HepG2 (cell line): ENCODE results near the gene RNF149. TPM values are rescaled to one million over a fixed set of nuclear protein-coding genes. Genes with fewer than 3 reads are reported as not detected.

Experiments used
- E2F5 ChIP-seq: sonication (generic); formaldehyde crosslinking; conservative IDR thresholded peaks from 2 replicates; pipeline ENCODE4 v1.4.0; 2020; ENCODE audit warnings: missing genetic modification reagents
- FOXJ3 ChIP-seq: sonication (generic); formaldehyde crosslinking; IDR thresholded peaks from 2 replicates; pipeline ENCODE4 v1.4.0; 2020; ENCODE audit warnings: missing genetic modification reagents, mild to moderate bottlenecking, borderline replicate concordance
- GPN1 ChIP-seq: sonication (generic); formaldehyde crosslinking; IDR thresholded peaks from 2 replicates; pipeline ENCODE4 v1.5.1; 2020; ENCODE audit warnings: missing genetic modification reagents, borderline replicate concordance
- HDAC1 ChIP-seq: sonication (generic); formaldehyde crosslinking; IDR thresholded peaks from 2 replicates; pipeline ENCODE4 v1.5.1; 2020; ENCODE audit warnings: mild to moderate bottlenecking, missing genetic modification reagents
- HDAC2 ChIP-seq: sonication (generic); formaldehyde crosslinking; IDR thresholded peaks from 2 replicates; pipeline ENCODE4 v1.4.0; 2020; ENCODE audit warnings: missing genetic modification reagents
- HNF4G ChIP-seq, 2 experiments: sonication (generic) in 1 of 2; formaldehyde crosslinking in 1 of 2; IDR thresholded peaks; 2 replicates each; pipeline versions ENCODE4 v1.4.0 to v1.6.1; 2011 to 2020; ENCODE audit warnings: borderline replicate concordance in 2 of 2, low read depth in 2 of 2, mild to moderate bottlenecking in 2 of 2, low read length in 1 of 2, missing genetic modification reagents in 1 of 2, moderate library complexity in 1 of 2
- IKZF1 ChIP-seq: fragments of 450-650 bp; IDR thresholded peaks from 2 replicates; pipeline ENCODE4 v1.7.1; 2016
- JARID2 ChIP-seq: sonication (generic); formaldehyde crosslinking; IDR thresholded peaks from 2 replicates; pipeline ENCODE4 v1.8.1; 2023; ENCODE audit warnings: missing genetic modification reagents, inconsistent platforms; ENCODE audit not compliant: insufficient replicate concordance
- JUN ChIP-seq: sonication (generic); formaldehyde crosslinking; IDR thresholded peaks from 2 replicates; pipeline ENCODE4 v1.4.0; 2020; ENCODE audit warnings: mild to moderate bottlenecking, missing genetic modification reagents
- KAT7 ChIP-seq: IDR thresholded peaks from 2 replicates; pipeline ENCODE4 v1.6.1; 2018; ENCODE audit warnings: borderline replicate concordance, missing compliant biosample characterization
- KLF13 ChIP-seq: sonication (generic); formaldehyde crosslinking; IDR thresholded peaks from 2 replicates; pipeline ENCODE4 v1.4.0; 2020; ENCODE audit warnings: mild to moderate bottlenecking, missing genetic modification reagents
- LCORL ChIP-seq, 2 experiments: fragments of 450-650 bp in 1 of 2; sonication (generic) in 1 of 2; formaldehyde crosslinking in 1 of 2; IDR thresholded peaks; 2 replicates each; pipeline versions ENCODE4 v1.5.0 to v1.6.1; 2017 to 2020; ENCODE audit warnings: antibody characterized with exemption in 1 of 2, missing genetic modification reagents in 1 of 2
- MAZ ChIP-seq, 2 experiments: sonication (generic) in 1 of 2; formaldehyde crosslinking in 1 of 2; IDR thresholded peaks; 2 replicates each; pipeline versions ENCODE4 v1.5.0 to v1.6.1; 2012 to 2020; ENCODE audit warnings: low read depth in 2 of 2, mild to moderate bottlenecking in 2 of 2, borderline replicate concordance in 1 of 2, improper control_type of control experiment in 1 of 2, low read length in 1 of 2, missing genetic modification reagents in 1 of 2, moderate library complexity in 1 of 2
- SRSF9 ChIP-seq: fragments of 200-400 bp; formaldehyde crosslinking; IDR thresholded peaks from 2 replicates; pipeline ENCODE4 v1.6.1; 2018; ENCODE audit warnings: borderline replicate concordance, mild to moderate bottlenecking, low read depth, low read length; ENCODE audit not compliant: insufficient read depth, poor library complexity, severe bottlenecking
- ZHX2 ChIP-seq, 2 experiments: sonication (generic) in 1 of 2; formaldehyde crosslinking in 1 of 2; IDR thresholded peaks; 2 replicates each; pipeline versions ENCODE4 v1.6.1 to v1.9.0; 2014 to 2022; ENCODE audit warnings: antibody characterized with exemption in 1 of 2, borderline replicate concordance in 1 of 2, inconsistent platforms in 1 of 2, low read depth in 1 of 2, missing genetic modification reagents in 1 of 2
- ZNF180 ChIP-seq: sonication (generic); formaldehyde crosslinking; IDR thresholded peaks from 2 replicates; pipeline ENCODE4 v1.4.0; 2020; ENCODE audit warnings: low read depth, missing genetic modification reagents, borderline replicate concordance
- ZNF331 ChIP-seq: sonication (generic); formaldehyde crosslinking; IDR thresholded peaks from 2 replicates; pipeline ENCODE4 v1.4.0; 2020; ENCODE audit warnings: missing genetic modification reagents
- ZNF432 ChIP-seq: sonication (generic); formaldehyde crosslinking; IDR thresholded peaks from 2 replicates; pipeline ENCODE4 v1.5.0; 2020; ENCODE audit warnings: missing genetic modification reagents, mild to moderate bottlenecking, borderline replicate concordance
- ZNF615 ChIP-seq: sonication (generic); formaldehyde crosslinking; IDR thresholded peaks from 2 replicates; pipeline ENCODE4 v1.5.0; 2020; ENCODE audit warnings: mild to moderate bottlenecking, missing genetic modification reagents, borderline replicate concordance
- polyA plus RNA-seq, 8 experiments: library from polyadenylated mRNA; depleted of rRNA in 3 of 8; stranded (reverse) in 7 of 8; unstranded in 1 of 8; fragments of >200 nt; fragmentation: Illumina TruSeq in 4 of 8; extraction: Trizol in 4 of 8; gene quantifications; 2 replicates each; pipeline versions ENCODE4 v1.2.1 to v1.2.3, GENCODE V29; 2011 to 2016; ENCODE audit warnings: low read depth in 4 of 8, missing spikeins in 1 of 8, mixed read lengths in 1 of 8; ENCODE audit not compliant: insufficient read depth in 1 of 8
- total RNA-seq, 5 experiments: library from RNA; depleted of rRNA; stranded (reverse); fragments of >200 nt; fragmentation: Illumina TruSeq; extraction: Trizol; gene quantifications; 2 replicates each; pipeline ENCODE4 v1.2.3, GENCODE V29; 2016; ENCODE audit warnings: low read depth in 1 of 5

The RNF149 gene
- total and polyA plus RNA-seq, 2 of the 13 experiments (the other 11 are each of a cell fraction or from before 2014, with no cell fraction given), result 87.6 to 109 TPM

DNA sequence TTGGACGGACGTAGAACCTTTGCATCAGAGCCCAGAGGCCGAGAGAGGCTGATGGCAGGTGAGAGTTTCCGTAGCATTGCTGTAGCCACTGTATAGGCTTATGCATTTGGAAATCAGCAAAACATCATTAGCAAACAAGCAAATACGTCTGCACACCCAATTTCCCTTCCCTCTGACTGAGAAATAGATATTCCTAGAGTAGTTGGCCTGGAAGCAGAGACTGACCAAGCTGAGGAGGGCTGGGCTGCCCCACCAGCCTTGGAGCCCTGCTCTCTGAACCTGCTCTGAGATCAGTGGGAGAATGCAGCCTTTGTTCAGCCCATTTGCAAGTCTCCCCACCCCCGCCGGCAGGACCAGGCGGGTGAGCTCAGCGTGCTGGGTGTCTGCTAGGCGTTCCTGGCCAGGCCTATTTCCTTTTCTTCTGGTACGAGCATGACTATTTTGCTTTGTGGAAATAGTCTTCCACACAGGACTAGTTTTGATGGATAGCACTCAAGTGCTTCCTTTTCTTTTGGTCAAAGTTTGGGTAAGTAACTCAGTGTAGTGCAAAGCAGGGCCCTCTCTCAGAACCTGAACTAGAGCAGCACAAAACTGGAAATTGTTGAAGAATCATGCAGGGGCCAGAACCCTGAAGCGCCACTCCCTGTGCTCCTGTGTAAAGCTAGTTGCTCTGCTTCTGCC lies 21.9 kb upstream of the RNF149 start (continued):
- TF ChIP-seq ZNF180 (CRISPR knock-in tag) (no peak), JUN (CRISPR knock-in tag) (peak; percentile 58), JARID2 (CRISPR knock-in tag) (no peak), E2F5 (CRISPR knock-in tag) (no peak), KLF13 (CRISPR knock-in tag) (no peak), HDAC2 (CRISPR knock-in tag) (peak; percentile 91), KAT7 (CRISPR knock-in tag) (peak; percentile 66; the same call in 1 of the 2 replicates), LCORL (IDR thresholded peaks at IDR 0.05) (no peak), LCORL (CRISPR knock-in tag; IDR thresholded peaks at IDR 0.05) (peak; percentile 90), FOXJ3 (CRISPR knock-in tag) (no peak; the same call in 1 of the 2 replicates), ZNF432 (no peak), ZNF331 (CRISPR knock-in tag) (peak; percentile 76; the same call in 1 of the 2 replicates), SRSF9 (no peak), HNF4G (IDR thresholded peaks at IDR 0.05; ENCODE audit: borderline replicate concordance, low read depth, low read length) (peak; percentile 58; the same call in 1 of the 2 replicates), HNF4G (CRISPR knock-in tag; IDR thresholded peaks at IDR 0.05; ENCODE audit: borderline replicate concordance, low read depth) (no peak; the same call in 1 of the 2 replicates), GPN1 (no peak), HDAC1 (CRISPR knock-in tag) (peak; percentile 82), MAZ (IDR thresholded peaks at IDR 0.05; ENCODE audit: borderline replicate concordance, low read depth, low read length) (no peak), MAZ (CRISPR knock-in tag; IDR thresholded peaks at IDR 0.05; ENCODE audit: low read depth) (peak; percentile 48; the same call in 1 of the 2 replicates), IKZF1 (no peak), ZNF615 (CRISPR knock-in tag) (no peak), ZHX2 (IDR thresholded peaks at IDR 0.05; ENCODE audit: low read depth) (no peak; the same call in 1 of the 2 replicates), ZHX2 (CRISPR knock-in tag; IDR thresholded peaks at IDR 0.05; ENCODE audit: borderline replicate concordance) (no peak)
